ENCODE data around the gene SH3GL1. TPM values are rescaled to one million over a fixed set of nuclear protein-coding genes. Genes with fewer than 3 reads are reported as not detected.

The SH3GL1 gene
- total RNA-seq, 1 donor from 2014 or later, result 66.5 TPM

GRCh38 chr19:4362101-4362828 is 38.1 kb downstream of the SH3GL1 start:
- H3K4me3 ChIP-seq (ENCODE audit: low read depth, low read length), result no peak overlapping the region
- DNase-seq (ENCODE audit: low read depth), result no peak
- TF ChIP-seq CTCF (conservative IDR thresholded peaks at IDR 0.05; ENCODE audit: low read depth, low read length), result no peak

- no peak for TF ChIP-seq CTCF (conservative IDR thresholded peaks at IDR 0.05; ENCODE audit: low read depth, low read length)
- no peak for DNase-seq (ENCODE audit: low read depth)
- no peak overlapping the region for H3K4me3 ChIP-seq (ENCODE audit: low read depth, low read length)
Observed at GRCh38 chr19:4361152-4362046, 38.9 kb downstream of the SH3GL1 start.

- no peak for TF ChIP-seq CTCF (conservative IDR thresholded peaks at IDR 0.05; ENCODE audit: low read depth, low read length)
- DNase-seq (ENCODE audit: low read depth), result no peak
Observed at GRCh38 chr19:4360641-4361151, 39.7 kb downstream of the SH3GL1 start.

GRCh38 chr19:4360081-4360569 is 40.2 kb downstream of the SH3GL1 start:
- TF ChIP-seq CTCF (conservative IDR thresholded peaks at IDR 0.05; ENCODE audit: low read depth, low read length), result no peak
- DNase-seq (ENCODE audit: low read depth), result no peak
- H3K4me3 ChIP-seq (ENCODE audit: low read depth, low read length), result no peak overlapping the region

More at GRCh38 chr19:4360641-4361151, 39.7 kb downstream of the SH3GL1 start:
- H3K4me3 ChIP-seq (ENCODE audit: low read depth, low read length), result no peak overlapping the region

GRCh38 chr19:4359627-4360000 is 40.7 kb downstream of the SH3GL1 start:
- DNase-seq (ENCODE audit: low read depth), result no peak
- TF ChIP-seq CTCF (conservative IDR thresholded peaks at IDR 0.05; ENCODE audit: low read depth, low read length), result no peak
- no peak overlapping the region for H3K4me3 ChIP-seq (ENCODE audit: low read depth, low read length)

- DNase-seq (ENCODE audit: low read depth), result no peak
- no peak for TF ChIP-seq CTCF (conservative IDR thresholded peaks at IDR 0.05; ENCODE audit: low read depth, low read length)
- H3K4me3 ChIP-seq (ENCODE audit: low read depth, low read length), result no peak overlapping the region
Observed at GRCh38 chr19:4358709-4359626, 41.4 kb downstream of the SH3GL1 start.
